ENCODE results near the gene HDGFL3. TPM values are rescaled to one million over a fixed set of nuclear protein-coding genes. Genes with fewer than 3 reads are reported as not detected.
"Not testable (repeated sequence)": the region's sequence is repeated elsewhere in the genome, so short reads cannot be mapped to it uniquely, and the experiment has no call there.

Gene HDGFL3
- total RNA-seq, 5 donors from 2014 or later (not counting 1 experiment from before 2014, with no cell fraction given) = 3.7 to 13.4 (median 9.9) TPM

DNA sequence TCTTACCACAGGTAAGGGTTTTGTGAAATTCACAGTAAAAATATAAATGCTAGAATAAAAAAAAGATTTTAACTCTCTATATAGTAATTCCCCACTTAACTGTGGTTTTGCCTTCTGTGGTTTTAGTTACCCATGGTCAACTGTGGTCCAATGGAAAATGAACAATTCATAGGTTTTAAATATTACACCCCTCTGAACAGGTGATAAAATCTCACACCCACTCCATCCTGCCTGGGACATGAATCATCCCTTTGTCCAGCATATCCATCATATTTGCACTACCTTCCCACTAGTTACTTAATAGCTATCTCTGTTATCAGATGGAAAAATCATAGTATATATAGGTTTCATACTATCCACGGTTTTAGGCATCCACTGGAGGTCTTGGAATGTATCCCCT, 49.2 kb downstream of the HDGFL3 start:
- peaks cover 0 to 4% of the 10 kb centered on the region in 2 experiments for H3K27me3 ChIP-seq (replicated peaks in 1 of 2; ENCODE audit: control insufficient read depth in 2 of 2, extremely low read depth in 1 of 2, insufficient read depth in 2 of 2, low read length in 1 of 2)
- Mint-ChIP-seq H3K27me3 (peaks cover 5 to 19% of the 10 kb centered on the region in 2 donors), H3K4me1 (peaks cover 6 to 7% (median 7%) of the 10 kb centered on the region in 3 donors), H3K36me3 (no peaks in the 10 kb centered on the region), H3K9me3 (no peaks in the 10 kb centered on the region), H3K4me3 (no peak overlapping the region), H3K27ac (no peak overlapping the region)
- WGBS (ENCODE audit: insufficient coverage) = no CpG with 5 or more reads among the region's 1 CpG
- H3K36me3 ChIP-seq (ENCODE audit: control insufficient read depth in 2 of 2, extremely low read depth in 1 of 2, insufficient read depth in 1 of 2, low read length in 1 of 2) = no peaks in the 10 kb centered on the region
- no peak for ATAC-seq (replicated peaks in 1 of 4)
- no peak for DNase-seq
- H3K4me3 ChIP-seq (ENCODE audit: control insufficient read depth in 1 of 2, extremely low read depth in 1 of 2, low read length in 1 of 2) = no peak overlapping the region
- ChIA-PET CTCF (no interaction called here), POLR2A (no interaction called here)
- peaks cover 0 to 5% of the 10 kb centered on the region in 2 experiments for H3K4me1 ChIP-seq (ENCODE audit: control insufficient read depth in 1 of 2, extremely low read depth in 1 of 2, insufficient read depth in 2 of 2, low read length in 2 of 2)
- H3K27ac ChIP-seq (ENCODE audit: low read length) = no peak overlapping the region
- H3K9me3 ChIP-seq = no peaks in the 10 kb centered on the region

DNA sequence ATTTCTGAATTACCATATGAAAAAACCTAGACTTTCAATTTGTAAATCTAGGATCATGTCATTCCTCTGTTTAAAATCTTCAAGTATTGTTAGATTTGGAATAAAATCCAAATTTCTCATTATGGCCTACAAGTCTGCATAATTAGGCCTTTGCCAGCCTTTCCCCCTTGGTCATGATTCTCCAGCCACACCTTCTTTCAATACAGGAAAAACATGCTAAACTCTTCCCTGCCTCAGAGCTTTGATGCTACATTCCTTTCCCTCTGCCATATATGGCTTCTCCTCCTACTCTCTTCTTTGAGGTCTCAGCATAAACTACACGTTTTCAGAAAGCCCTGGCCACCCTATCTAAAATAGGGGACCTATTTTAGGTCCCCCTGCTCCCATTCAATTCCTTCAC, 51.7 kb downstream of the HDGFL3 start:
- 0% methylated on average over 1 of the region's 1 CpG for WGBS (ENCODE audit: insufficient coverage)
- no peaks in the 10 kb centered on the region for H3K36me3 Mint-ChIP-seq
- Histone ChIP-seq H3K27me3 (replicated peaks in 1 of 2; ENCODE audit: control insufficient read depth in 2 of 2, extremely low read depth in 1 of 2, insufficient read depth in 2 of 2, low read length in 1 of 2) (peaks cover 0 to 4% of the 10 kb centered on the region in 2 experiments), H3K4me1 (ENCODE audit: control insufficient read depth in 1 of 2, extremely low read depth in 1 of 2, insufficient read depth in 2 of 2, low read length in 2 of 2) (no peaks in the 10 kb centered on the region), H3K36me3 (ENCODE audit: control insufficient read depth in 2 of 2, extremely low read depth in 1 of 2, insufficient read depth in 1 of 2, low read length in 1 of 2) (no peaks in the 10 kb centered on the region), H3K27ac (ENCODE audit: low read length) (no peak overlapping the region), H3K4me3 (ENCODE audit: control insufficient read depth in 1 of 2, extremely low read depth in 1 of 2, low read length in 1 of 2) (no peak overlapping the region), H3K9me3 (no peaks in the 10 kb centered on the region)
- no peaks in the 10 kb centered on the region for H3K4me1 Mint-ChIP-seq
- CTCF ChIA-PET = no interaction called here
- H3K27me3 Mint-ChIP-seq = peaks cover 5 to 6% of the 10 kb centered on the region in 2 donors
- no peak overlapping the region for H3K4me3 Mint-ChIP-seq
- POLR2A ChIA-PET = no interaction called here
- DNase-seq = no peak
- H3K9me3 Mint-ChIP-seq = no peaks in the 10 kb centered on the region
- ATAC-seq (replicated peaks in 1 of 4) = no peak
- no peak overlapping the region for H3K27ac Mint-ChIP-seq

DNA sequence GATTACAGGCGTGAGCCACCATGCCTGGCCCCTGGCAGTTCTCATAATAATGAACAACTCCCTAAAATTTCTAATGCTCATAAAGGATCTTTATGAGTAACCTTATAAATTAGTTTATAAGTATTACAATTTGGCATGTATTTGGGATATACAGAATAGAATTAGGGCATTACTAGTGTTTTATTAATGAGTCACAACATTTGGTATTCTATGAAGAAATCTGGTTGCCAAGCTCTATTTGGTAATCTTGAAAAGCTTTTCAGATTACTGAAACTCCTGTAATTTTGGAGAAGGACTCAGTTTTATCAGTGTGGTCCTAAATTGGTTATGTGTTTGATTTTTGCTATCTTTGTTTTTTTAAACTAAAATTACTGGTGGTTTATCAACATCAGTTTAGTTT, 54.3 kb downstream of the HDGFL3 start:
- H3K4me3 ChIP-seq (ENCODE audit: control insufficient read depth in 1 of 2, extremely low read depth in 1 of 2, low read length in 1 of 2) = no peak overlapping the region
- ChIA-PET POLR2A (no interaction called here), CTCF (no interaction called here)
- Mint-ChIP-seq H3K4me3 (no peak overlapping the region), H3K27me3 (peaks cover 0 to 2% of the 10 kb centered on the region in 2 donors), H3K9me3 (no peaks in the 10 kb centered on the region), H3K4me1 (no peaks in the 10 kb centered on the region), H3K27ac (no peak overlapping the region), H3K36me3 (peaks cover 5% of the 10 kb centered on the region)
- H3K36me3 ChIP-seq (ENCODE audit: control insufficient read depth in 2 of 2, extremely low read depth in 1 of 2, insufficient read depth in 1 of 2, low read length in 1 of 2) = no peaks in the 10 kb centered on the region
- no peak overlapping the region for H3K27ac ChIP-seq (ENCODE audit: low read length)
- WGBS (ENCODE audit: insufficient coverage) = no CpG with 5 or more reads among the region's 1 CpG
- H3K27me3 ChIP-seq (replicated peaks in 1 of 2; ENCODE audit: control insufficient read depth in 2 of 2, extremely low read depth in 1 of 2, insufficient read depth in 2 of 2, low read length in 1 of 2) = no peaks in the 10 kb centered on the region
- DNase-seq (no peak), ATAC-seq (replicated peaks in 1 of 4) (no peak)
- H3K9me3 ChIP-seq = no peaks in the 10 kb centered on the region
- H3K4me1 ChIP-seq (ENCODE audit: control insufficient read depth in 1 of 2, extremely low read depth in 1 of 2, insufficient read depth in 2 of 2, low read length in 2 of 2) = no peaks in the 10 kb centered on the region

DNA sequence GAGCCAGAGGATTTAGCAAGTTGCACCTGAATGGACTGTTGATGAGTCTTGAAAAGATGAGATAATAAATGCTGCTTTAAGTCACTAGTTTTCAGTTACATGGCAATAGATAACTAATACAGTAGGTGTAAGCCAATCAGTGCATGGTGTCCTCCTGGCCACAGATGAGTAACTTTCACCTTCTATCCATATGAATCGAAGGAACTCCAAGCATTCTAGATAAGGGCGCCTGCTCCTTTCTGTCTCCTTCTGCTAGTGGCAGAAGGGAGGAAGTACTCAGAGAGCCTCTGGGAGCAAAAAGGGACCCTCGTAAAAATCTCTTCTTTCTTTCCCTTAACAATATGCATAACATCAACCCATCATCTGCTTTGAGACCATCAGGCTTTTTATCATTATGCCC, 62.9 kb downstream of the HDGFL3 start:
- 100% methylated on average over 1 of the region's 3 CpGs for WGBS (ENCODE audit: insufficient coverage)
- no peak overlapping the region for H3K27ac Mint-ChIP-seq
- H3K4me3 Mint-ChIP-seq = no peak overlapping the region
- no peak for DNase-seq
- H3K4me1 ChIP-seq (ENCODE audit: control insufficient read depth in 1 of 2, extremely low read depth in 1 of 2, insufficient read depth in 2 of 2, low read length in 2 of 2) = no peaks in the 10 kb centered on the region
- no peaks in the 10 kb centered on the region for H3K9me3 ChIP-seq
- H3K9me3 Mint-ChIP-seq = peaks cover 0 to 4% (median 4%) of the 10 kb centered on the region in 3 donors
- ChIA-PET CTCF (no interaction called here), POLR2A (no interaction called here)
- peaks cover 13% of the 10 kb centered on the region for H3K36me3 Mint-ChIP-seq
- no peaks in the 10 kb centered on the region for H3K36me3 ChIP-seq (ENCODE audit: control insufficient read depth in 2 of 2, extremely low read depth in 1 of 2, insufficient read depth in 1 of 2, low read length in 1 of 2)
- no peak for ATAC-seq (replicated peaks in 1 of 4)
- no peak overlapping the region for H3K4me3 ChIP-seq (ENCODE audit: control insufficient read depth in 1 of 2, extremely low read depth in 1 of 2, low read length in 1 of 2)
- H3K27ac ChIP-seq (ENCODE audit: low read length) = no peak overlapping the region
- H3K27me3 Mint-ChIP-seq = peaks cover 0 to 7% of the 10 kb centered on the region in 2 donors
- H3K27me3 ChIP-seq (replicated peaks in 1 of 2; ENCODE audit: control insufficient read depth in 2 of 2, extremely low read depth in 1 of 2, insufficient read depth in 2 of 2, low read length in 1 of 2) = no peaks in the 10 kb centered on the region
- H3K4me1 Mint-ChIP-seq = no peaks in the 10 kb centered on the region

DNA sequence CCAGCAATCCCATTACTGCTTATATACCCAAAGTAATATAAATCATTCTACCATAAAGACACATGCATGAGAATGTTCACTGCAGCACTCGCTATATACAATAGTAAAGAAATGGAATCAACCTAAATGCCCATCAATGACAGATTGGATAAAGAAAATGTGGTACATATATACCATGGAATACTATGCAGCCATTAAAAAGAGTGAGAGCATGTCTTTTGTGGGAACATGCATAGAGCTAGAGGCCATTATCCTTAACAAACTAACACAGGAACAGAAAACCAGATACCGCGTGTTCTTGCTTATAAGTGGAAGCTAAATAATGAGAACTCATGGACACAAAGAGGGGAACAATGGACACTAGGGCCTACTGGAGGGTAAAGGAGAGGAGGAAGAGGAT, 65.5 kb downstream of the HDGFL3 start:
- H3K4me3 Mint-ChIP-seq; H3K27ac Mint-ChIP-seq; H3K9me3 ChIP-seq; H3K27ac ChIP-seq (ENCODE audit: low read length); H3K4me1 ChIP-seq (ENCODE audit: control insufficient read depth in 1 of 2, extremely low read depth in 1 of 2, insufficient read depth in 2 of 2, low read length in 2 of 2); H3K27me3 ChIP-seq (replicated peaks in 1 of 2; ENCODE audit: control insufficient read depth in 2 of 2, extremely low read depth in 1 of 2, insufficient read depth in 2 of 2, low read length in 1 of 2); H3K36me3 ChIP-seq (ENCODE audit: control insufficient read depth in 2 of 2, extremely low read depth in 1 of 2, insufficient read depth in 1 of 2, low read length in 1 of 2); H3K4me3 ChIP-seq (ENCODE audit: control insufficient read depth in 1 of 2, extremely low read depth in 1 of 2, low read length in 1 of 2); POLR2A ChIA-PET; DNase-seq; H3K4me1 Mint-ChIP-seq; H3K9me3 Mint-ChIP-seq; ATAC-seq (replicated peaks in 1 of 4); CTCF ChIA-PET; H3K27me3 Mint-ChIP-seq: not testable (repeated sequence)
- no CpG with 5 or more reads among the region's 3 CpGs for WGBS (ENCODE audit: insufficient coverage)
- peaks cover 13% of the 10 kb centered on the region for H3K36me3 Mint-ChIP-seq

DNA sequence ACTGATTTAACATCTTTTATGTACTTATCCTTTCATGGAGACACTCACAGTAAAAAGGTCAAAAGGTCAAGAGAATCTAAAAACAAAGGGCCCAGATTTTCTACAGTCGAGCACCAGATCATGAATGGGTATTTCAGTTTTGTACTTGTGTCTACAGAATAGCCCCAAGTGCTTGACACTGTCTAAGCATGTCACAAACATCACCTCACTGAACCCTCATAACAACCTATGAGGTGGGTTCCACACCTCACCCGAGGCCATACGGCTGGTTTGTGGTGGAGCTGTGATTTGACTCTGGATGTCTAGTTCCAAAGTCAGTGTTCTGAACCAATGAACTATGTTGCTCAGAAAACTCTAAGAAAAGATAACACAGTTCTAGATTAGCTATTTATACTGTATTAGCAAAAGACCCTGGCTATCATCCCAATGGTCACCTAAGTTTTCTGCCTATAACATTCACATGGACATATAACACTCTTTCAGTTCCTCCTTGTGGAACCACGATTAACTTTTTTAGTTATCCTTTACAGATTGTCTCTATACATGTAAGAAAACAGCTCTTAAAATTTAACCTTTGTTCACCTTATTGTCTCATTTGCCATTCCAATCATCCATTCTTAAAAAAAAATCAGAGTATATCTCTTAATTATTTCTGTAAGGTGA, 74.6 kb downstream of the HDGFL3 start:
- Histone ChIP-seq H3K36me3 (ENCODE audit: control insufficient read depth in 2 of 2, extremely low read depth in 1 of 2, insufficient read depth in 1 of 2, low read length in 1 of 2) (no peaks in the 10 kb centered on the region), H3K27ac (ENCODE audit: low read length) (no peak overlapping the region), H3K4me3 (ENCODE audit: control insufficient read depth in 1 of 2, extremely low read depth in 1 of 2, low read length in 1 of 2) (no peak overlapping the region), H3K9me3 (no peaks in the 10 kb centered on the region), H3K27me3 (replicated peaks in 1 of 2; ENCODE audit: control insufficient read depth in 2 of 2, extremely low read depth in 1 of 2, insufficient read depth in 2 of 2, low read length in 1 of 2) (no peaks in the 10 kb centered on the region), H3K4me1 (ENCODE audit: control insufficient read depth in 1 of 2, extremely low read depth in 1 of 2, insufficient read depth in 2 of 2, low read length in 2 of 2) (no peaks in the 10 kb centered on the region)
- H3K4me1 Mint-ChIP-seq = no peaks in the 10 kb centered on the region
- H3K36me3 Mint-ChIP-seq = peaks cover 5% of the 10 kb centered on the region
- H3K27ac Mint-ChIP-seq = no peak overlapping the region
- WGBS (ENCODE audit: insufficient coverage) = 40% methylated on average over 1 of the region's 4 CpGs
- ChIA-PET CTCF (no interaction called here), POLR2A (no interaction called here)
- H3K9me3 Mint-ChIP-seq = no peaks in the 10 kb centered on the region
- DNase-seq (no peak), ATAC-seq (replicated peaks in 1 of 4) (no peak)
- peaks cover 0 to 7% of the 10 kb centered on the region in 2 donors for H3K27me3 Mint-ChIP-seq
- no peak overlapping the region for H3K4me3 Mint-ChIP-seq

DNA sequence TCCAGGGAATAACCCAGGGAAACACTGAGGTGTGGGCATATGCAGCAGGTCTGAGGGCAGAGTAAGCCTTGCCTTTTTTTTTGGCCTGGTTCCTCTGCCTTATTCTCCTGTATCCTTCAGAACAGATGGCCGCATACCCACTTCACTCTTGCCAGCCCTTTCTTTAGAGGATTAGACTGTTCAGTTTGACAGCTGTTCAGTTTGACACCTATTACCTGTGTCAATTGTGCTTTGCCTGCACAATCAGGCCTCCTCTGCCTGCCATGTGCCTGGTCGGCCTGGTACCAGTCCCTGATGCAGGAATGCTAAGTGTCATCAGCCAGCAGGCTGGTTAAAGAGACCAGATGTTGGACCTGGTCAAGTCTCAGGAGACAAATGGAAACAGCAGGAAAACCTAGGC, 77.8 kb downstream of the HDGFL3 start:
- no peaks in the 10 kb centered on the region for H3K4me1 Mint-ChIP-seq
- H3K36me3 Mint-ChIP-seq = no peaks in the 10 kb centered on the region
- peaks cover 0 to 2% of the 10 kb centered on the region in 2 donors for H3K27me3 Mint-ChIP-seq
- Histone ChIP-seq H3K9me3 (no peaks in the 10 kb centered on the region), H3K36me3 (ENCODE audit: control insufficient read depth in 2 of 2, extremely low read depth in 1 of 2, insufficient read depth in 1 of 2, low read length in 1 of 2) (no peaks in the 10 kb centered on the region), H3K4me1 (ENCODE audit: control insufficient read depth in 1 of 2, extremely low read depth in 1 of 2, insufficient read depth in 2 of 2, low read length in 2 of 2) (no peaks in the 10 kb centered on the region), H3K27me3 (replicated peaks in 1 of 2; ENCODE audit: control insufficient read depth in 2 of 2, extremely low read depth in 1 of 2, insufficient read depth in 2 of 2, low read length in 1 of 2) (peaks cover 0 to 1% of the 10 kb centered on the region in 2 experiments), H3K27ac (ENCODE audit: low read length) (no peak overlapping the region), H3K4me3 (ENCODE audit: control insufficient read depth in 1 of 2, extremely low read depth in 1 of 2, low read length in 1 of 2) (no peak overlapping the region)
- no peak for DNase-seq
- no peak overlapping the region for H3K4me3 Mint-ChIP-seq
- CTCF ChIA-PET = no interaction called here
- POLR2A ChIA-PET = no interaction called here
- WGBS (ENCODE audit: insufficient coverage) = 77% methylated on average over 2 of the region's 2 CpGs
- no peak for ATAC-seq (replicated peaks in 1 of 4)
- H3K9me3 Mint-ChIP-seq = no peaks in the 10 kb centered on the region
- no peak overlapping the region for H3K27ac Mint-ChIP-seq

Data from T-cell (primary cell).